HEK293 (cell line): Measurements from ENCODE around the gene PAPLN.
A peak's percentile ranks its signal among the peaks of the same experiment; 100 is the strongest.

Source experiments
- CTCF ChIA-PET: fragments of 350-600 bp; formaldehyde crosslinking; extraction: SDS; loops from one replicate; lab custom pipeline; 2021; ENCODE audit warnings: antibody characterized with exemption; lab: Yijun Ruan, JAX
- POLR2A ChIA-PET: fragments of 300-600 bp; formaldehyde crosslinking; extraction: SDS; loops from one replicate; lab custom pipeline; 2020; ENCODE audit warnings: antibody characterized with exemption, inconsistent platforms; lab: Yijun Ruan, JAX
- H3K27ac ChIP-seq: fragments of 200-500 bp; sonication (Bioruptor generic); 2 replicates; pipeline ENCODE4 v1.5.1; 2014; ENCODE audit warnings: low read depth, low read length, control low read depth, inconsistent platforms; ENCODE audit errors: extremely low read depth
- H3K36me3 ChIP-seq, 2 experiments: fragments of 200-500 bp in 1 of 2; sonication (Bioruptor generic) in 1 of 2; 1 replicate in 1 of 2; 2 replicates in 1 of 2; pipeline ENCODE4 v1.5.1; 2014 to 2017; ENCODE audit warnings: inconsistent platforms in 2 of 2, low read length in 2 of 2; ENCODE audit not compliant: control insufficient read depth in 2 of 2, insufficient read depth in 1 of 2
- H3K4me1 ChIP-seq: fragments of 200-500 bp; sonication (Bioruptor generic); 2 replicates; pipeline ENCODE4 v1.5.1; 2014; ENCODE audit warnings: mild to moderate bottlenecking, low read length, inconsistent platforms; ENCODE audit not compliant: control insufficient read depth, insufficient read depth
- H3K4me3 ChIP-seq: 2 replicates; pipeline ENCODE4 v1.5.1; 2011; ENCODE audit warnings: low read depth, mild to moderate bottlenecking, control low read depth, low read length, moderate library complexity
- H3K9me3 ChIP-seq: fragments of 200-500 bp; sonication (Bioruptor generic); 2 replicates; pipeline ENCODE4 v1.5.1; 2014; ENCODE audit warnings: low read depth, low read length, inconsistent platforms; ENCODE audit not compliant: control insufficient read depth, insufficient read depth
- HIC1 ChIP-seq: fragments of 450-650 bp; formaldehyde crosslinking; IDR thresholded peaks from 2 replicates; pipeline ENCODE4 v1.5.1; 2016; ENCODE audit warnings: missing biosample characterization, missing genetic modification characterization
- MYNN ChIP-seq: fragments of 450-650 bp; formaldehyde crosslinking; IDR thresholded peaks from 2 replicates; pipeline ENCODE4 v1.5.1; 2016; ENCODE audit warnings: missing biosample characterization, missing genetic modification characterization, borderline replicate concordance
- PRDM1 ChIP-seq: fragments of 450-650 bp; formaldehyde crosslinking; IDR thresholded peaks from 2 replicates; pipeline ENCODE4; 2016; ENCODE audit warnings: missing biosample characterization, missing genetic modification characterization
- RBAK ChIP-seq: fragments of 450-650 bp; formaldehyde crosslinking; IDR thresholded peaks from 2 replicates; pipeline ENCODE4 v1.5.1; 2016; ENCODE audit warnings: missing biosample characterization, missing genetic modification characterization
- REPIN1 ChIP-seq: fragments of 450-650 bp; formaldehyde crosslinking; IDR thresholded peaks from 2 replicates; pipeline ENCODE4 v1.5.1; 2017; ENCODE audit warnings: missing biosample characterization, missing genetic modification characterization, low read depth
- SCRT2 ChIP-seq: fragments of 450-650 bp; formaldehyde crosslinking; IDR thresholded peaks from 2 replicates; pipeline ENCODE4 v1.5.1; 2016; ENCODE audit warnings: missing biosample characterization, missing genetic modification characterization
- YY1 ChIP-seq: fragments of 450-650 bp; formaldehyde crosslinking; IDR thresholded peaks from 2 replicates; pipeline ENCODE4 v1.5.1; 2018; ENCODE audit warnings: missing biosample characterization, missing genetic modification characterization
- ZBTB20 ChIP-seq: fragments of 450-650 bp; formaldehyde crosslinking; IDR thresholded peaks from 2 replicates; pipeline ENCODE4 v1.5.1; 2016; ENCODE audit warnings: missing biosample characterization, missing genetic modification characterization
- ZFHX2 ChIP-seq: fragments of 450-650 bp; formaldehyde crosslinking; conservative IDR thresholded peaks from 2 replicates; pipeline ENCODE4 v1.5.1; 2016; ENCODE audit warnings: missing biosample characterization, missing genetic modification characterization
- ZIC2 ChIP-seq: fragments of 450-650 bp; formaldehyde crosslinking; IDR thresholded peaks from 2 replicates; pipeline ENCODE4 v1.5.1; 2016; ENCODE audit warnings: missing biosample characterization, missing genetic modification characterization
- ZNF146 ChIP-seq: fragments of 450-650 bp; formaldehyde crosslinking; IDR thresholded peaks from 2 replicates; pipeline ENCODE4 v1.5.1; 2016; ENCODE audit warnings: missing biosample characterization, missing genetic modification characterization
- ZNF248 ChIP-seq: fragments of 450-650 bp; formaldehyde crosslinking; IDR thresholded peaks from 2 replicates; pipeline ENCODE4 v1.5.1; 2017; ENCODE audit warnings: missing biosample characterization, missing genetic modification characterization
- ZNF292 ChIP-seq: fragments of 450-650 bp; formaldehyde crosslinking; IDR thresholded peaks from 2 replicates; pipeline ENCODE4 v1.5.1; 2016; ENCODE audit warnings: low read depth, missing biosample characterization, missing genetic modification characterization, borderline replicate concordance
- ZNF394 ChIP-seq: fragments of 450-650 bp; formaldehyde crosslinking; IDR thresholded peaks from 2 replicates; pipeline ENCODE4 v1.5.1; 2016; ENCODE audit warnings: missing biosample characterization, missing genetic modification characterization, mild to moderate bottlenecking, moderate library complexity, borderline replicate concordance
- ZNF404 ChIP-seq: fragments of 450-650 bp; formaldehyde crosslinking; IDR thresholded peaks from 2 replicates; pipeline ENCODE4 v1.5.1; 2017; ENCODE audit warnings: missing biosample characterization, missing genetic modification characterization
- ZNF423 ChIP-seq: fragments of 450-650 bp; formaldehyde crosslinking; IDR thresholded peaks from 2 replicates; pipeline ENCODE4 v1.5.1; 2016; ENCODE audit warnings: missing biosample characterization, missing genetic modification characterization
- ZNF555 ChIP-seq: fragments of 450-650 bp; formaldehyde crosslinking; conservative IDR thresholded peaks from 2 replicates; pipeline ENCODE4 v1.5.1; 2017; ENCODE audit warnings: missing biosample characterization, mild to moderate bottlenecking, missing genetic modification characterization, inconsistent platforms
- ZNF600 ChIP-seq: fragments of 450-650 bp; formaldehyde crosslinking; IDR thresholded peaks from 2 replicates; pipeline ENCODE4 v1.5.1; 2016; ENCODE audit warnings: missing biosample characterization, missing genetic modification characterization
- ZNF768 ChIP-seq: fragments of 450-650 bp; formaldehyde crosslinking; IDR thresholded peaks from 2 replicates; pipeline ENCODE4 v1.5.1; 2018; ENCODE audit warnings: missing biosample characterization, mild to moderate bottlenecking, missing genetic modification characterization
- ZNF837 ChIP-seq: fragments of 450-650 bp; formaldehyde crosslinking; IDR thresholded peaks from 2 replicates; pipeline ENCODE4 v1.5.1; 2016; ENCODE audit warnings: missing biosample characterization, missing genetic modification characterization
- ZNF843 ChIP-seq: fragments of 450-650 bp; formaldehyde crosslinking; IDR thresholded peaks from 2 replicates; pipeline ENCODE4 v1.5.1; 2016; ENCODE audit warnings: missing biosample characterization, missing genetic modification characterization
- TF ChIP-seq, protein P1 (sequence below): fragments of 450-650 bp; IDR thresholded peaks from 2 replicates; pipeline ENCODE4 v1.5.1; 2018; ENCODE audit warnings: missing biosample characterization, missing genetic modification characterization
- TF ChIP-seq, protein P2 (sequence below): fragments of 450-650 bp; formaldehyde crosslinking; IDR thresholded peaks from 2 replicates; pipeline ENCODE4 v1.5.1; 2016; ENCODE audit warnings: missing biosample characterization, missing genetic modification characterization
- TF ChIP-seq, protein P3 (sequence below): fragments of 450-650 bp; formaldehyde crosslinking; IDR thresholded peaks from 2 replicates; pipeline ENCODE4 v1.5.1; 2016; ENCODE audit warnings: missing biosample characterization, missing genetic modification characterization

The PAPLN gene

GRCh38 chr14:73238424-73238852 lies 1.1 kb downstream of the PAPLN start (continued):
- TF ChIP-seq ZIC2 (tag by site-specific recombination) (peak; percentile 87), PRDM1 (tag by site-specific recombination) (0 out of 2 replicates have a peak, but pooled peaks have one; percentile 18), YY1 (tag by site-specific recombination) (no peak), ZNF843 (no peak), ZBTB20 (tag by site-specific recombination) (no peak; the same call in 1 of the 2 replicates), REPIN1 (tag by site-specific recombination) (no peak), HIC1 (tag by site-specific recombination) (no peak)

GRCh38 chr14:73238941-73239340 lies 1.6 kb downstream of the PAPLN start:
- POLR2A ChIA-PET = interaction anchor here (0.7 to 2.1 kb wide), 3 partner anchors 103 to 220 kb away, joined by 3 to 8 read pairs (median 4); partner anchors contain the start of genes NUMB, PSEN1 and RBM25

GRCh38 chr14:73239393-73240241 lies 2.3 kb downstream of the PAPLN start:
- POLR2A ChIA-PET = interaction anchor here (2.1 kb wide), 1 partner anchor 219 kb away, joined by 8 read pairs; the partner anchor contains the start of gene NUMB
- CTCF ChIA-PET = interaction anchor here (0.6 kb wide), 1 partner anchor 18 kb away, joined by 3 read pairs; no protein-coding TSS in a partner anchor
- Histone ChIP-seq H3K9me3 (no peaks in the 10 kb centered on the region), H3K27ac (no peak overlapping the region), H3K4me1 (peaks cover 13% of the 10 kb centered on the region), H3K36me3 (no peaks in the 10 kb centered on the region), H3K4me3 (no peak overlapping the region)
- TF ChIP-seq, protein P1, sequence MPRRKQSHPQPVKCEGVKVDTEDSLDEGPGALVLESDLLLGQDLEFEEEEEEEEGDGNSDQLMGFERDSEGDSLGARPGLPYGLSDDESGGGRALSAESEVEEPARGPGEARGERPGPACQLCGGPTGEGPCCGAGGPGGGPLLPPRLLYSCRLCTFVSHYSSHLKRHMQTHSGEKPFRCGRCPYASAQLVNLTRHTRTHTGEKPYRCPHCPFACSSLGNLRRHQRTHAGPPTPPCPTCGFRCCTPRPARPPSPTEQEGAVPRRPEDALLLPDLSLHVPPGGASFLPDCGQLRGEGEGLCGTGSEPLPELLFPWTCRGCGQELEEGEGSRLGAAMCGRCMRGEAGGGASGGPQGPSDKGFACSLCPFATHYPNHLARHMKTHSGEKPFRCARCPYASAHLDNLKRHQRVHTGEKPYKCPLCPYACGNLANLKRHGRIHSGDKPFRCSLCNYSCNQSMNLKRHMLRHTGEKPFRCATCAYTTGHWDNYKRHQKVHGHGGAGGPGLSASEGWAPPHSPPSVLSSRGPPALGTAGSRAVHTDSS (tag by site-specific recombination) = no peak
- TF ChIP-seq ZNF837 (tag by site-specific recombination) (no peak), SCRT2 (peak; percentile 11; the same call in 1 of the 2 replicates), ZNF423 (peak; percentile 37; the same call in 1 of the 2 replicates), ZNF768 (tag by site-specific recombination) (no peak), ZNF146 (tag by site-specific recombination) (no peak), ZIC2 (tag by site-specific recombination) (peak; percentile 79), ZFHX2 (tag by site-specific recombination) (no peak), MYNN (tag by site-specific recombination) (no peak), ZNF404 (no peak), ZNF555 (no peak), ZNF292 (tag by site-specific recombination) (no peak), ZNF394 (tag by site-specific recombination) (no peak)
- TF ChIP-seq, protein P2, sequence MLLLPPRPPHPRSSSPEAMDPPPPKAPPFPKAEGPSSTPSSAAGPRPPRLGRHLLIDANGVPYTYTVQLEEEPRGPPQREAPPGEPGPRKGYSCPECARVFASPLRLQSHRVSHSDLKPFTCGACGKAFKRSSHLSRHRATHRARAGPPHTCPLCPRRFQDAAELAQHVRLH (tag by site-specific recombination) = no peak

More at GRCh38 chr14:73238941-73239340, 1.6 kb downstream of the PAPLN start:
- H3K4me1 ChIP-seq = peaks cover 13% of the 10 kb centered on the region
- no peak overlapping the region; the same call in 1 of the 2 replicates for H3K4me3 ChIP-seq
- H3K9me3 ChIP-seq = no peaks in the 10 kb centered on the region
- H3K27ac ChIP-seq = 0 out of 2 replicates have a peak overlapping the region, but pooled peaks have one; percentile 77
- no peaks in the 10 kb centered on the region for H3K36me3 ChIP-seq
- TF ChIP-seq, protein P3, sequence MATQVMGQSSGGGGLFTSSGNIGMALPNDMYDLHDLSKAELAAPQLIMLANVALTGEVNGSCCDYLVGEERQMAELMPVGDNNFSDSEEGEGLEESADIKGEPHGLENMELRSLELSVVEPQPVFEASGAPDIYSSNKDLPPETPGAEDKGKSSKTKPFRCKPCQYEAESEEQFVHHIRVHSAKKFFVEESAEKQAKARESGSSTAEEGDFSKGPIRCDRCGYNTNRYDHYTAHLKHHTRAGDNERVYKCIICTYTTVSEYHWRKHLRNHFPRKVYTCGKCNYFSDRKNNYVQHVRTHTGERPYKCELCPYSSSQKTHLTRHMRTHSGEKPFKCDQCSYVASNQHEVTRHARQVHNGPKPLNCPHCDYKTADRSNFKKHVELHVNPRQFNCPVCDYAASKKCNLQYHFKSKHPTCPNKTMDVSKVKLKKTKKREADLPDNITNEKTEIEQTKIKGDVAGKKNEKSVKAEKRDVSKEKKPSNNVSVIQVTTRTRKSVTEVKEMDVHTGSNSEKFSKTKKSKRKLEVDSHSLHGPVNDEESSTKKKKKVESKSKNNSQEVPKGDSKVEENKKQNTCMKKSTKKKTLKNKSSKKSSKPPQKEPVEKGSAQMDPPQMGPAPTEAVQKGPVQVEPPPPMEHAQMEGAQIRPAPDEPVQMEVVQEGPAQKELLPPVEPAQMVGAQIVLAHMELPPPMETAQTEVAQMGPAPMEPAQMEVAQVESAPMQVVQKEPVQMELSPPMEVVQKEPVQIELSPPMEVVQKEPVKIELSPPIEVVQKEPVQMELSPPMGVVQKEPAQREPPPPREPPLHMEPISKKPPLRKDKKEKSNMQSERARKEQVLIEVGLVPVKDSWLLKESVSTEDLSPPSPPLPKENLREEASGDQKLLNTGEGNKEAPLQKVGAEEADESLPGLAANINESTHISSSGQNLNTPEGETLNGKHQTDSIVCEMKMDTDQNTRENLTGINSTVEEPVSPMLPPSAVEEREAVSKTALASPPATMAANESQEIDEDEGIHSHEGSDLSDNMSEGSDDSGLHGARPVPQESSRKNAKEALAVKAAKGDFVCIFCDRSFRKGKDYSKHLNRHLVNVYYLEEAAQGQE (tag by site-specific recombination) = no peak
- TF ChIP-seq RBAK (tag by site-specific recombination) (no peak), ZIC2 (tag by site-specific recombination) (no peak), ZNF600 (no peak; the same call in 1 of the 2 replicates), ZNF248 (tag by site-specific recombination) (no peak)
- CTCF ChIA-PET = interaction anchor here (0.6 kb wide), 1 partner anchor 17 kb away, joined by 3 read pairs; no protein-coding TSS in a partner anchor
